IMR-90 (cell line): Measurements from ENCODE around the gene TCP11. TPM values are rescaled to one million over a fixed set of nuclear protein-coding genes. Genes with fewer than 3 reads are reported as not detected.

Source experiments
- ATAC-seq: fragments of 200-7000 bp; cut with Tn5 transposase; 2 replicates; pipeline ENCODE4 v1.9.1; 2020; ENCODE audit warnings: low read depth, mild to moderate bottlenecking, moderate library complexity
- BruUV-seq: library from RNA; stranded (reverse); fragments of 400-500 nt; replicated peaks from 2 replicates; lab custom pipeline; 2021; lab: Mats Ljungman, UMichigan
- CTCF ChIA-PET: fragments of 300-600 bp; formaldehyde crosslinking; extraction: SDS; loops from one replicate; lab custom pipeline; 2021; ENCODE audit warnings: antibody characterized with exemption; lab: Yijun Ruan, JAX
- POLR2A ChIA-PET: fragments of 300-600 bp; sonication (Branson Sonifier 250); formaldehyde crosslinking; loops from one replicate; lab custom pipeline; 2022; ENCODE audit warnings: antibody characterized with exemption; ENCODE audit not compliant: unreplicated experiment; lab: Charles Lee
- DNase-seq: peaks from one replicate; pipeline ENCODE4 v3.0.0; 2013
- H2AFZ ChIP-seq: replicated peaks from 2 replicates; pipeline ENCODE3; 2013; ENCODE audit warnings: low read length, mild to moderate bottlenecking; ENCODE audit not compliant: poor library complexity
- H2AK5ac ChIP-seq: 2 replicates; pipeline ENCODE4 v1.6.1; 2013; ENCODE audit warnings: low read depth, low read length, inconsistent platforms
- H2AK9ac ChIP-seq: replicated peaks from 2 replicates; pipeline ENCODE3; 2013; ENCODE audit warnings: mild to moderate bottlenecking, low read depth, low read length, moderate library complexity; ENCODE audit not compliant: poor library complexity
- H2BK120ac ChIP-seq: 2 replicates; pipeline ENCODE4 v1.6.1; 2013; ENCODE audit warnings: low read depth, low read length, inconsistent platforms
- H2BK15ac ChIP-seq: 3 replicates; pipeline ENCODE4 v1.6.1; 2013; ENCODE audit warnings: low read depth, low read length, inconsistent platforms
- H2BK20ac ChIP-seq: 2 replicates; pipeline ENCODE4 v1.6.1; 2013; ENCODE audit warnings: low read depth, mild to moderate bottlenecking, inconsistent platforms, low read length, moderate library complexity
- H2BK5ac ChIP-seq: 2 replicates; pipeline ENCODE4 v1.6.1; 2013; ENCODE audit warnings: mild to moderate bottlenecking, low read depth, low read length, inconsistent platforms; ENCODE audit not compliant: poor library complexity, severe bottlenecking
- H3K14ac ChIP-seq: replicated peaks from 2 replicates; pipeline ENCODE4 v1.6.1; 2013; ENCODE audit warnings: low read depth, low read length, inconsistent platforms
- H3K18ac ChIP-seq: 2 replicates; pipeline ENCODE4 v1.6.1; 2013; ENCODE audit warnings: low read depth, low read length, control low read depth
- H3K23ac ChIP-seq: 2 replicates; pipeline ENCODE4 v1.6.1; 2013; ENCODE audit warnings: low read depth, low read length, inconsistent platforms
- H3K27ac ChIP-seq: 2 replicates; pipeline ENCODE4 v1.5.1; 2013; ENCODE audit warnings: mild to moderate bottlenecking, control low read depth, low read length; ENCODE audit not compliant: insufficient read depth
- H3K27me3 ChIP-seq: 2 replicates; pipeline ENCODE4 v1.6.1; 2013; ENCODE audit warnings: low read length; ENCODE audit not compliant: control insufficient read depth, insufficient read depth
- H3K36me3 ChIP-seq: 2 replicates; pipeline ENCODE4 v1.6.1; 2013; ENCODE audit warnings: low read length, mixed read lengths; ENCODE audit not compliant: control insufficient read depth, insufficient read depth
- H3K4ac ChIP-seq: 2 replicates; pipeline ENCODE4 v1.6.1; 2013; ENCODE audit warnings: low read depth, low read length, inconsistent platforms
- H3K4me1 ChIP-seq: 2 replicates; pipeline ENCODE4 v1.6.1; 2013; ENCODE audit warnings: low read length, mixed read lengths; ENCODE audit not compliant: control insufficient read depth, insufficient read depth
- H3K4me2 ChIP-seq: 2 replicates; pipeline ENCODE4 v1.6.1; 2013; ENCODE audit warnings: low read depth, mild to moderate bottlenecking, control low read depth, low read length, moderate library complexity
- H3K4me3 ChIP-seq: 2 replicates; pipeline ENCODE4 v1.5.1; 2013; ENCODE audit warnings: low read depth, mild to moderate bottlenecking, control low read depth, low read length, moderate library complexity; ENCODE audit not compliant: insufficient read depth
- H3K56ac ChIP-seq: 2 replicates; pipeline ENCODE4 v1.6.1; 2013; ENCODE audit warnings: low read length, inconsistent platforms; ENCODE audit not compliant: insufficient read depth; ENCODE audit errors: extremely low read depth
- H3K79me1 ChIP-seq, 2 experiments: 2 replicates each; pipeline ENCODE4 v1.6.1; 2013; ENCODE audit warnings: low read length in 2 of 2, inconsistent platforms in 1 of 2, low read depth in 1 of 2
- H3K9ac ChIP-seq: 2 replicates; pipeline ENCODE4 v1.6.1; 2013; ENCODE audit warnings: low read depth, low read length, control low read depth
- H3K9me1 ChIP-seq: 2 replicates; pipeline ENCODE4 v1.6.1; 2013; ENCODE audit warnings: low read length, inconsistent platforms; ENCODE audit not compliant: insufficient read depth
- H3K9me3 ChIP-seq: 2 replicates; pipeline ENCODE4 v1.6.1; 2013; ENCODE audit warnings: low read length; ENCODE audit not compliant: control insufficient read depth, insufficient read depth
- H4K20me1 ChIP-seq: 2 replicates; pipeline ENCODE4 v1.6.1; 2013; ENCODE audit warnings: low read length, inconsistent platforms; ENCODE audit not compliant: insufficient read depth
- H4K5ac ChIP-seq: 2 replicates; pipeline ENCODE4 v1.6.1; 2013; ENCODE audit warnings: mild to moderate bottlenecking, low read depth, low read length, control low read depth
- H4K8ac ChIP-seq, 2 experiments: 2 replicates each; pipeline ENCODE4 v1.6.1; 2013; ENCODE audit warnings: low read depth in 2 of 2, low read length in 2 of 2, control low read depth in 1 of 2, inconsistent platforms in 1 of 2
- H4K91ac ChIP-seq: 2 replicates; pipeline ENCODE4 v1.6.1; 2013; ENCODE audit warnings: low read depth, low read length, inconsistent platforms; ENCODE audit not compliant: insufficient read depth
- CEBPB ChIP-seq: IDR thresholded peaks from 2 replicates; pipeline ENCODE4 v1.6.1; 2012; ENCODE audit warnings: low read depth, low read length, improper control_type of control experiment
- CHD1 ChIP-seq: IDR thresholded peaks from 2 replicates; pipeline ENCODE4 v1.6.1; 2012; ENCODE audit warnings: low read depth, low read length, improper control_type of control experiment
- ELK1 ChIP-seq: fragments of 150-350 bp; IDR thresholded peaks from 2 replicates; pipeline ENCODE4 v1.6.1; 2016; ENCODE audit warnings: low read depth, mild to moderate bottlenecking, low read length, moderate library complexity, borderline replicate concordance
- FOS ChIP-seq: fragments of 150-350 bp; IDR thresholded peaks from 2 replicates; pipeline ENCODE4 v1.6.1; 2016; ENCODE audit warnings: low read depth, low read length
- MAFK ChIP-seq: IDR thresholded peaks from 2 replicates; pipeline ENCODE4 v1.6.1; 2012; ENCODE audit warnings: low read depth, low read length, improper control_type of control experiment
- MAZ ChIP-seq: IDR thresholded peaks from 2 replicates; pipeline ENCODE4 v1.6.1; 2012; ENCODE audit warnings: low read depth, mild to moderate bottlenecking, low read length, improper control_type of control experiment, moderate library complexity, borderline replicate concordance
- MXI1 ChIP-seq: IDR thresholded peaks from 2 replicates; pipeline ENCODE4 v1.6.1; 2012; ENCODE audit warnings: low read depth, mild to moderate bottlenecking, low read length, moderate library complexity, borderline replicate concordance
- NFE2L2 ChIP-seq: fragments of 150-350 bp; IDR thresholded peaks from 2 replicates; pipeline ENCODE4 v1.6.1; 2016; ENCODE audit warnings: low read depth, mild to moderate bottlenecking, low read length
- POLR2A ChIP-seq: IDR thresholded peaks from 2 replicates; pipeline ENCODE4 v1.6.1; 2012; ENCODE audit warnings: mild to moderate bottlenecking, low read depth, low read length
- RCOR1 ChIP-seq: IDR thresholded peaks from 2 replicates; pipeline ENCODE4 v1.6.1; 2012; ENCODE audit warnings: mild to moderate bottlenecking, low read length, improper control_type of control experiment; ENCODE audit not compliant: insufficient replicate concordance
- USF2 ChIP-seq: fragments of 150-350 bp; IDR thresholded peaks from 2 replicates; pipeline ENCODE4 v1.6.1; 2017; ENCODE audit warnings: mild to moderate bottlenecking, antibody characterized with exemption, low read length, low read depth
- WGBS, 2 experiments: methylation state at CpG; one replicate each; pipeline versions ENCODE4 v1.1.5 to v1.1.7; 2013; ENCODE audit warnings: missing lambda C conversion rate in 2 of 2; ENCODE audit not compliant: insufficient read length in 1 of 2; ENCODE audit errors: extremely low coverage in 2 of 2; 5-methylcytosine and 5-hydroxymethylcytosine counted together
- dilution Hi-C: fragments of 300-500 bp; cut with HindIII; formaldehyde crosslinking; loops from one replicate; pipeline ENCODE4 v1.14.3; 2018; ENCODE audit warnings: low sequenced_read_pairs; ENCODE audit not compliant: unreplicated experiment
- in situ Hi-C: fragments of 300-500 bp; cut with MboI; formaldehyde crosslinking; loops from 3 replicates; pipeline ENCODE4 v1.14.3; 2019; ENCODE audit warnings: low sequenced_read_pairs, inconsistent platforms, mixed read lengths
- intact Hi-C: fragments of 100-400 bp; cut with micrococcal nuclease; formaldehyde crosslinking; loops from 2 replicates; pipeline ENCODE4 v1.10.0; 2022
- polyA plus RNA-seq, 3 experiments: library from polyadenylated mRNA; depleted of rRNA; stranded (reverse); fragments of >200 nt; gene quantifications; 2 replicates each; pipeline ENCODE4 v1.2.3, GENCODE V29; 2012; ENCODE audit warnings: low replicate concordance in 1 of 3
- total RNA-seq: library from RNA; depleted of rRNA; stranded (reverse); fragments of >200 nt; gene quantifications from 2 replicates; pipeline ENCODE4 v1.2.3, GENCODE V29; 2012

TCP11 gene
- total and polyA plus RNA-seq, 2 of the 4 experiments (the other 2 are of a cell fraction) = 0.34 to 0.36 TPM

GRCh38 chr6:35088281-35089215 lies 52.6 kb downstream of the TCP11 start:
- H3K27me3 ChIP-seq = no peaks in the 10 kb centered on the region
- intact Hi-C loops (no loop called here), dilution Hi-C loops (no loop called here), in situ Hi-C loops (no loop called here)
- H3K23ac ChIP-seq = no peak overlapping the region
- H4K91ac ChIP-seq = no peak overlapping the region
- ChIA-PET POLR2A (no interaction called here), CTCF (no interaction called here)
- no peak overlapping the region for H4K8ac ChIP-seq
- H4K5ac ChIP-seq = no peak overlapping the region
- no peak overlapping the region for H3K4me2 ChIP-seq
- no peak overlapping the region for H3K9ac ChIP-seq
- H2BK20ac ChIP-seq = no peak overlapping the region
- no peaks in the 10 kb centered on the region for H3K79me1 ChIP-seq
- no peak overlapping the region for H3K4me3 ChIP-seq
- H3K4ac ChIP-seq = no peak overlapping the region
- 83% methylated on average over 12 of the region's 24 CpGs; no CpG with 5 or more reads in 1 of the 2 experiments for WGBS, 2 experiments
- H3K27ac ChIP-seq = no peak overlapping the region
- no peak for DNase-seq
- no peak overlapping the region for H2AK9ac ChIP-seq
- no peak overlapping the region for H3K18ac ChIP-seq
- no peak overlapping the region for H2AFZ ChIP-seq
- H2BK120ac ChIP-seq = no peak overlapping the region
- no peak overlapping the region for H2BK15ac ChIP-seq
- H3K4me1 ChIP-seq = peaks cover 31% of the 10 kb centered on the region
- H2AK5ac ChIP-seq = no peak overlapping the region; the same call in 1 of the 2 replicates
- ATAC-seq = no peak
- H3K14ac ChIP-seq = no peak overlapping the region
- TF ChIP-seq CEBPB (no peak), POLR2A (no peak), USF2 (no peak), MAZ (no peak), FOS (no peak), NFE2L2 (no peak), CHD1 (no peak), ELK1 (no peak), RCOR1 (no peak), MAFK (no peak), MXI1 (no peak)
- BruUV-seq = no TSS peak
- H4K20me1 ChIP-seq = no peaks in the 10 kb centered on the region; the same call in 1 of the 2 replicates
- no peak overlapping the region for H3K56ac ChIP-seq
- H3K36me3 ChIP-seq = peaks cover 41% of the 10 kb centered on the region
- no peak overlapping the region for H2BK5ac ChIP-seq
- no peaks in the 10 kb centered on the region for H3K9me3 ChIP-seq
- peaks cover 30% of the 10 kb centered on the region for H3K9me1 ChIP-seq
